GM21381 (cell line): ENCODE data around the gene DMRT1.
A peak's percentile ranks its signal among the peaks of the same experiment; 100 is the strongest.
"Not testable (repeated sequence)": the region's sequence is repeated elsewhere in the genome, so short reads cannot be mapped to it uniquely, and the experiment has no call there.

Source experiments
- ATAC-seq: cut with Tn5 transposase; IDR thresholded peaks from one replicate; pipeline ENCODE4 v1.9.1; 2021; ENCODE audit warnings: mild to moderate bottlenecking, moderate library complexity; ENCODE audit not compliant: unreplicated experiment

Gene DMRT1

GRCh38 chr9:859251-859650 is 17.8 kb downstream of the DMRT1 start:
- ATAC-seq: peak; percentile 100

DNA sequence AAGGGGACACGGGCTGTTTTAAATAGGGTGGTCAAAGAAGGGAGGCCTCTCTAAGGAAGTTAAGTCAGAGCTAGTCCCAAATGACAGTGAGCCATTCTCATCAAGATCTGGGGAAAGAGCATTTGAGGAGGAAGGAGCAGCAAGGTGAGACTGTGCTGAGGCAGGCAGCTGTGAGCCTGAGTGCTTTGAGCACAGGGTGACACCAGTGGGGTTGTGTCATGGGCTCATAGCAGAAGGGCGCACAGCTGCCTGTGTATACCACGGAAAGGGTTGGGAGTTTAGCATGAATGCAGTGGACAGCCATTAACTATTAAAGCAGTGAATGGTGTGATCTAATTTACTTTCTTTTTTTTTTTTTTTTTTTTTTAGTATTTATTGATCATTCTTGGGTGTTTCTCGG is 19.2 kb downstream of the DMRT1 start:
- no peak for ATAC-seq

DNA sequence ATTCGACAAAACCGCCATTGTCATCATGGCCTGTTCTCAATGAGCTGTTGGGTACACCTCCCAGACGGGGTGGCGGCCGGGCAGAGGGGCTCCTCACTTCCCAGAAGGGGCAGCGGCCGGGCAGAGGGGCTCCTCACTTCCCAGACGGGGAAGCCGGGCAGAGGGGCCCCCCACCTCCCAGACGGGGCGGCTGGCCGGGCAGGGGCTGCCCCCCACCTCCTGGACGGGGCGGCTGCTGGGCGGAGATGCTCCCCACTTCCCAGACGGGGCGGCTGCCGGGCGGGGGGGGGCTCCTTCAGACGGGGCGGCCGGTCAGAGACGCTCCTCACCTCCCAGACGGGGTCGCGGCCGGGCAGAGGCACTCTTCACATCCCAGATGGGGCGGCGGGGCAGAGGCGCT is 20.0 kb downstream of the DMRT1 start:
- not testable (repeated sequence) for ATAC-seq

DNA sequence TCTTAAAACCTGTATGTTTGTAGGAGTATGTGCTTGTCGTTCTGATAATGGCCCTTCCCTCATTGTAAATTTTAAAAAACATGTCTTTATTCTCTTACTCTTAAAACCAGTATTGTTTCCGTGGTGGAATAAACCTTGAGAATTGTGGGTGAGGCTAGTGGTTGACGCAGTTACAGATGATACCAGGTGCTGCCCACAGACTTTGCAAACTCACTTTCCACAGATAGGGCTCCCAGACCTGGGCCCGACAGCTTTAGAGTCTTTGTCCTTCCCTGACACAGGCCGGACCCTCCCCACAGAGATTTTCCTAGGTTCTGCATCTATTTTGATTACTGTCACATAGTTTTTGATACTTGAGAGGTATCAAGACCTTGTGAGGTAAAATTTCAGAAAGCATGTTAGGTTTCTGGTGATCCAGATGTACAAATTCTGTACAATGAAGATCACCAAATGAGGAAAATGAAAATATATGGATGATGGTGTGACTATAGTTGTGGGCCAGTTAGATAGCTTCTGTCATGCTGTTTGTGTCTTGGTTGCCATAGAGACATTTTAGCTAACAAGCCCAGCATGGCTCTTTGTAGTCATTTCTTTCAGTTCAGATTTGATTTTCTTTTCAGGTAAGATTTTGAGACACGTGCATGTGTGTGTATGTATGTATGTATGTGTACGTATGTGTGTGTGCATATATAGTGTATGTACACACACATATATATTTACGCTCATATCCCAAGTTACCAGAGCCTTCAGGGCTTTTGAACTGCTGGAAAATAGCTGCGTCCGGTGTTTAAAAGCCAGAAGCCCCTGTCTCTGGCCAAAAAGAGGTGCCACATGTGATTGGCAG is 33.8 kb downstream of the DMRT1 start:
- no peak for ATAC-seq

DNA sequence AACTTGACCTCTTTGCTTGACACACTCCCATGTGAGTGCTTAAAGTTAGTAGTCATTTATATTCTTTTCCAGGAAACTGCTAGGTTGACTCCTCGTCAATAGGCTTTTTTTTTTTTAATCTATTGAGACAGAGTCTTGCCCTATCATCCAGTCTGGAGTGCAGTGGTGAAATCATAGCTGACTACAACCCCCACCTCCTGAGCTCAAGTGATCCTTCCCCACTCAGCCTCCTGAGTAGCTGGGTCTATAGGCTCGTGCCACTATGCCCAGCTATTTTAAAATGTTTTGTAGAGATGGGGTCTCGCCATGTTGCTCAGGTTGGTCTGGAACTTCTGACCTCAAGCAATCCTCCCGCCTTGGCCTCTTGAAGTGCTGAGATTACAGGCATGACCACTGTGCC is 34.9 kb downstream of the DMRT1 start:
- no peak for ATAC-seq

DNA sequence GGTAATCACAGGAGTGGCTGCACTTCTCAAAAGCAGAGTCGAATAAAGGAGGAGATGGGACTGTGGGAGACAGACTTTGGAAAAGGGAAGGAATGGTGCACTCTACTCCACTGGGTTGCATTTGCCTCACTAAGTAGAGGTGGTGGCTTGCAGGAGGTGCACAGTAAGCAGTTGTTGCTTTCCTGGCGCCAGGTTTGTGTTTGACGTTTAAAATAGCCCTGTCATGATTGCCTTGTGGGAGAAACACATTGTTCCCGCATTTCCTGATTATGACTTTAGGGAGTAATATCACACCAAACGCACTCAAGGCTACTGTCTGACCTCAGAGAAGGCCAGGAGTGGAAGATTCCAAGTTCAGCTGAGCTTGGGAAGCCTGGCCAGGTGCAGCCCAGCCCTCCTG is 36.7 kb downstream of the DMRT1 start:
- ATAC-seq: no peak

DNA sequence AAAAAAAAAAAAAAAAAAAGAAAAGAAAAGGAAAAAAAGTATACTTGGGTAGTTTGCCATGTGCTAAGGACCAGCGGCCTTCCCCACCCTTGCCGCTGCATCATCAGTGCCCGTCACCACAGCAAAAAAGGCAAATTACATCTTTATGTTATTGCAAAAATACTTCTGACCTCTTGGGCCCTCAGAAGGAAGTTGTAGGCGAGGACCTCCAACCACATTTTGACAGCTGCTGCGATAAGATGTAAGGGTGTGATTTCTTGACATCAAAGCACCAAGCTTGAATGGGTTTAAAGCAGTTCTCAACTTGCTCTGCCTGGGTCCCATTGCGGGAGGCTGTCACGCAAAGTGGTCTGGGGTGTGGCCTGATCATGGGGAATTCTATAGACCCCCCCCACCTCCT is 39.2 kb downstream of the DMRT1 start:
- no peak for ATAC-seq

DNA sequence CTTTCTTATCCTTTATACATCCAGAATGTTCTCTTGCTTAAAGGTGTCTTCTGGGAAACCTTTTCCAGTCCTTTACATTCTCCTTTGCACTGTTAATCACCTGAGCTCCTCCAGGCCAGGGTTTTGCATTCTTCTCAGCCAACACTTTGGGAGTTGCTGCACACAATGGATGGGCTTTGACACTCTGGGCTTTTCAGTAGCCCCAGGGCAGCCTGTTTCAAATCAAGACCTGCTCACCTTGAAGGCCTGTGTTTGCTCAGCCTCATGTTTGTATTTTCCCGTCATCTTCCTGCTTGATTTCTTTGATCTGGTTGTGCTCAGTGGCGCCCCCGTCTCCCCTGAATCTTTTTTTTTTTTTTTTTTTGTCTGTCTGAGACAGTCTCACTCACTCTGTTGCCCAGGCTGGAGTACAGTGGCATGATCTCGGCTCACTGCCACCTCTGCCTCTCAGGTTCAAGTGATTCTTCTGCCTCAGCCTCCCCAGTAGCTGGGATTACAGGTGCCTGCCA is 41.0 kb downstream of the DMRT1 start:
- ATAC-seq: no peak

GRCh38 chr9:883011-883410 is 41.5 kb downstream of the DMRT1 start:
- no peak for ATAC-seq

- ATAC-seq: no peak
Measured at GRCh38 chr9:886886-887285, 45.4 kb downstream of the DMRT1 start.

DNA sequence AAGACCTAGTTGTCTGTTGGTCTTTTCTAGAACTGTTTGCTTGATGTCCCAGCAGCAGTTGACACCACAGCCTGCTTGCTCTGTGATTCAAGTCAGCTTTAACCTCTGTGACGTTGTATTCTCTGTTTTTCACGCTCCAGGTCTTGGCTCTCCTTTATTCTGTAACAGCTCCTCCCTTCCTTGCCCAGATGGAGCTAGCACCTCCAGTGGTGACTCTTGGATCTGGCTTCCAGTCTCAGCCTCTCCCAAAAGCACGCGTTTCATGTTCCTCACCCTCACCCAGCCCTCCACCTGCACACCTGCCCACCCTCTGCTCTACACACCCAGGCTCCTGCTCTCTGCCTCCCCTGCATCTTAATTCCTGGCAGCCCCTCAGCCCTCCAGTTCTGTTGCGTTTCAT is 50.6 kb downstream of the DMRT1 start:
- no peak for ATAC-seq

DNA sequence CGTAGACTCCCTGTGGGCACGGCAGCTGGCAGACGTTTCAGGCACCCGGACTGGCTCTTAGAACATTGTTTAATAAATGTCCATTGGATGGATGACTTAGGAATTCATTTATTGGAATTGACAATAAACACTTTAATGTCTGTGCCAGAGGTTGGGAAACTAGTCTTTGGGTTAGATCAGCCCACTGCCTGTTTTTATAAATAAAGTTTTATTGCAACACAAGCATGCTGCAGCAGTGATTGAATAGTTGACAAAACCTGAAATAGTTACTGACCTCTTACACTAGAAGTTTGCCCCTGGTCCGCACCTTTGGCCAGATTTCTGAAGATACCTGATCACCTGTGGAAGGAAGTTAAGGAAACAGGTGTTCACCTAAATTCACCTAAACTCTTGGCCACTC is 51.6 kb downstream of the DMRT1 start:
- ATAC-seq: no peak

DNA sequence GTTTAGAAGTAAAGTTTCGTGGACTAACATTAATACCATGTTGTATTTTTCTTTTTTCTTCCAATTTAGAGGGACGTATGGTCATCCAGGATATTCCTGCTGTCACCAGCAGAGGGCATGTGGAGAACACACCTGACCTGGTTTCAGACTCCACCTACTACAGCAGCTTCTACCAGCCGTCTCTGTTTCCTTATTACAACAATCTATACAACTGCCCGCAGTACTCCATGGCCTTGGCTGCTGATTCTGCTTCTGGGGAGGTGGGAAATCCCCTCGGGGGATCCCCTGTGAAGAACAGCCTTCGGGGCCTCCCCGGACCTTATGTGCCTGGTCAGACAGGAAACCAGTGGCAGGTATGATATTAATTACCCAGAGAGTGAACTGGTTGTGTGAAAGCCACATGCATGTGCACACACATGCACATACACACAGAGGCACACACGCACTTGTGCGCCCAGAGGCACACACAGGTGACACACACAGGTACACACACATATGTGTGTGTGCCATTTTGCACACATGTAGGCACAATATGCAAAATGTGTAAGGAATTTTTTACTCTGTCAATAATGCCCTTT is 52.4 kb downstream of the DMRT1 start:
- ATAC-seq: peak; percentile 99

- no peak for ATAC-seq
Measured at GRCh38 chr9:899440-900184, 58.1 kb downstream of the DMRT1 start.

- no peak for ATAC-seq
Measured at GRCh38 chr9:903886-904285, 62.4 kb downstream of the DMRT1 start.

GRCh38 chr9:905906-906305 is 64.4 kb downstream of the DMRT1 start:
- ATAC-seq: no peak

DNA sequence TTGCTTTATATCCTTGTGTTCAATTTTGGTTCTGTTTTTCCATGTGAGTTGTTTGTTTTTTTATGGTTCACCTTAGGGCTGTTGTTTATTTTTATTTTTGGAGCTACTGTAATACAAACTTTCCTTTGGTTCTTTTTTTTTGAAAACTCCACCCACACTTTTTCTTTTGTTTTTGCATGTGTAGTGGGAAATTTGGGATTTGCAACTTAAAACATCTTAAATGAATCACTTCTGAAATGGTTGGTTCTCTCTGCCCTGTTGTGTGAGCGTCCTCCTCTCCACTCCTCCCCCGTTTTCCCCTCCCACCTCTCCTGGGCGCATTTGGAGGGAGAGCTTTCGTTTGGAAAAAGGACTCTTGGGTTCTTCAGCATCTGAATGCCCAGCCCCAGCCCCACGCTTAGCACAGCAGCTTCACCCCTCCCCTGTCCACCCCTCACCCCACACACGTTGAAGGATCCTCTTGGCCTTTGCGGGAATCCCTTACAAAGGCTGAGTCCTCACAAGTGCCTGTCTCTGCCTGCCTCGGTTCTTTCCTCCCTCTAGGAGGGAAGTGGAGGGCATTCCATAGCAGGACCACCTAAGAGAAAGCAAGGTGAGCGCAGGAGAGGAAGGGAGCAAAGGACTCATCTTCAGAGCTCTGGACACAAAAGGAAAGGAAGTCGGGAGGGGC is 67.2 kb downstream of the DMRT1 start:
- no peak for ATAC-seq

DNA sequence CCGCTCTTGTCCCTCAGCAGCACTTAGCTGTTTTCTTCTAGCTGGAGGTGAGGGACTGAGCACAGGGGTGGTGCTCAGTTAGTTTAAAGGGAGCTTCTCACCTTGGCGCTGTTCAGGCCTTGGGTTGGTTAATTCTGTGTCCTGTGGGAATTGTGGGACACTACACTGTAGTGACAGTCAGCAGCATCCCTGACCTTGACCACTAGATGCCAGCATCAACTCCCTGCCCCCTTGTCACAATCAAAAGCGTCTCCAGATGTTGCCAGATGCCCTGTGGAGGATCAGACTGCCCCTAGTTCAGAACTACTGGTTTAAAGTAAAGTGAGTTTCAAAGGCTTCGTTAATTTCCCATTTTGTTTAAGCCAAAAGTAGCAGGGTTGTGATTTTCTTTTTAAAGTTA is 69.5 kb downstream of the DMRT1 start:
- ATAC-seq: no peak

DNA sequence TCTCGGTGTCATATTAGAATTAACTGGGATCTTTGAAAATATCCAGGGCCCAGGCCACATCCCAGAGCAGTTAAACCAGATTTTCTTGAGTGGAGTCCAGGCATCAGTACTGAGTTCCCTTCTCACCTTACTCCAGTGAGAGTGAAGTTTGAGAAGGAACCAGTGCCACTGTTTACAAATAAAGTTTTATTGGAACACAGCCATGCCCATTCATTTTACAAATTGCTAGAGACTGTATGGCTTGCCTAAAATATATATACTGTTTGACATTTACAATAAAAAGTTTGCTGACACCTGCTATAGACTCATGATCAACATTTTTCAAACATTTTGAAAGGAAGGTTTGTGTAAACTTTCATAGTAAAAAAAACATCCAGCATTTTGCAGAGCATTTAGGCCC is 71.3 kb downstream of the DMRT1 start:
- no peak for ATAC-seq

DNA sequence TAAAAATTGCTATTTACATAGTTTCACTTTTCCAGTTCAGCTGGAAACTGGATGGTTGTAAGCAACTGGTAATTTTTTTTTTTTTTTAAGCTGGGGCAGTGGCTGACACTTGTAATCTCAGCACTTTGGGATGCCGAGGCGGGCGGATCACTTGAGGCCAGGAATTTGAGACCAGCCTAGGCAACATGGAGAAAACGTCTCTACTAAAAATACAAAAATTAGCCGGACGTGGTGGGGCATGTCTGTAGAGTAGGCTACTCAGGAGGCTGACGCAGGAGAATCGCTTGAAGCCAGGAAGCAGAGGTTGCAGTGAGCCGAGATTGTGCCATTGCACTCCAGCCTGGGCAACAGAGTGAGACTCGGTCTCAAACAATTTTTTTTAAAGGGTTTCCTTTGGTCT is 72.0 kb downstream of the DMRT1 start:
- ATAC-seq: not testable (repeated sequence)

- no peak for ATAC-seq
Measured at GRCh38 chr9:917730-918129, 76.2 kb downstream of the DMRT1 start.
